ENCODE data around the gene SORBS1. TPM values are rescaled to one million over a fixed set of nuclear protein-coding genes. Genes with fewer than 3 reads are reported as not detected.

SORBS1 gene
- total RNA-seq, 2 experiments from 2014 or later, result 0.58 to 0.90 TPM

GRCh38 chr10:95339863-95340262 is 221.3 kb downstream of the SORBS1 start:
- DNase-seq, result no peak
- no peaks in the 10 kb centered on the region for H3K36me3 Mint-ChIP-seq (ENCODE audit: low read depth)
- H3K9me3 Mint-ChIP-seq, result no peaks in the 10 kb centered on the region
- H3K4me1 Mint-ChIP-seq, result no peaks in the 10 kb centered on the region
- no peak overlapping the region for H3K27ac Mint-ChIP-seq
- H3K4me3 Mint-ChIP-seq, result no peak overlapping the region
- H3K27me3 Mint-ChIP-seq, result no peaks in the 10 kb centered on the region
- ChIA-PET CTCF (interaction anchor here (0.9 to 1.0 kb wide), 2 partner anchors 24 to 34 kb away, joined by 3 read pairs; no protein-coding TSS in a partner anchor), POLR2A (no interaction called here)

- H3K9me3 Mint-ChIP-seq, result no peaks in the 10 kb centered on the region
- no peak overlapping the region for H3K27ac Mint-ChIP-seq
- H3K4me3 Mint-ChIP-seq, result no peak overlapping the region
- H3K4me1 Mint-ChIP-seq, result no peaks in the 10 kb centered on the region
- H3K27me3 Mint-ChIP-seq, result no peaks in the 10 kb centered on the region
- ChIA-PET CTCF (no interaction called here), POLR2A (no interaction called here)
- no peak for DNase-seq
- no peaks in the 10 kb centered on the region for H3K36me3 Mint-ChIP-seq (ENCODE audit: low read depth)
Observed at GRCh38 chr10:95337423-95338160, 223.6 kb downstream of the SORBS1 start.

- no peaks in the 10 kb centered on the region for H3K36me3 Mint-ChIP-seq (ENCODE audit: low read depth)
- POLR2A ChIA-PET, result no interaction called here
- H3K4me1 Mint-ChIP-seq, result no peaks in the 10 kb centered on the region
- H3K27ac Mint-ChIP-seq, result no peak overlapping the region
- no peaks in the 10 kb centered on the region for H3K27me3 Mint-ChIP-seq
- no peak overlapping the region for H3K4me3 Mint-ChIP-seq
- no peaks in the 10 kb centered on the region for H3K9me3 Mint-ChIP-seq
- CTCF ChIA-PET, result no interaction called here
- DNase-seq, result no peak
Observed at GRCh38 chr10:95336702-95337101, 224.5 kb downstream of the SORBS1 start.

- H3K4me1 Mint-ChIP-seq, result no peaks in the 10 kb centered on the region
- H3K36me3 Mint-ChIP-seq (ENCODE audit: low read depth), result no peaks in the 10 kb centered on the region
- CTCF ChIA-PET, result no interaction called here
- no peak overlapping the region for H3K4me3 Mint-ChIP-seq
- H3K27ac Mint-ChIP-seq, result no peak overlapping the region
- no peak for DNase-seq
- no peaks in the 10 kb centered on the region for H3K9me3 Mint-ChIP-seq
- POLR2A ChIA-PET, result no interaction called here
- no peaks in the 10 kb centered on the region for H3K27me3 Mint-ChIP-seq
Observed at GRCh38 chr10:95335933-95336699, 225.1 kb downstream of the SORBS1 start.

- no peaks in the 10 kb centered on the region for H3K9me3 Mint-ChIP-seq
- peaks cover under 1% of the 10 kb centered on the region for H3K4me1 Mint-ChIP-seq
- ChIA-PET POLR2A (no interaction called here), CTCF (no interaction called here)
- no peak overlapping the region for H3K4me3 Mint-ChIP-seq
- no peaks in the 10 kb centered on the region for H3K27me3 Mint-ChIP-seq
- H3K36me3 Mint-ChIP-seq (ENCODE audit: low read depth), result no peaks in the 10 kb centered on the region
- no peak for DNase-seq
- H3K27ac Mint-ChIP-seq, result no peak overlapping the region
Observed at GRCh38 chr10:95334805-95335144, 226.4 kb downstream of the SORBS1 start.

GRCh38 chr10:95333997-95334804 is 227.0 kb downstream of the SORBS1 start:
- peaks cover 3% of the 10 kb centered on the region for H3K4me1 Mint-ChIP-seq
- H3K27ac Mint-ChIP-seq, result no peak overlapping the region
- POLR2A ChIA-PET, result interaction anchor here (0.6 kb wide), 1 partner anchor 112 kb away, joined by 4 read pairs; no protein-coding TSS in a partner anchor
- H3K4me3 Mint-ChIP-seq, result no peak overlapping the region
- no peak for DNase-seq
- no peaks in the 10 kb centered on the region for H3K27me3 Mint-ChIP-seq
- H3K36me3 Mint-ChIP-seq (ENCODE audit: low read depth), result no peaks in the 10 kb centered on the region
- H3K9me3 Mint-ChIP-seq, result no peaks in the 10 kb centered on the region
- CTCF ChIA-PET, result no interaction called here

GRCh38 chr10:95332666-95333249 is 228.4 kb downstream of the SORBS1 start:
- H3K27ac Mint-ChIP-seq, result no peak overlapping the region
- ChIA-PET POLR2A (no interaction called here), CTCF (no interaction called here)
- no peaks in the 10 kb centered on the region for H3K36me3 Mint-ChIP-seq (ENCODE audit: low read depth)
- DNase-seq, result no peak
- H3K27me3 Mint-ChIP-seq, result no peaks in the 10 kb centered on the region
- H3K4me3 Mint-ChIP-seq, result no peak overlapping the region
- peaks cover 7% of the 10 kb centered on the region for H3K4me1 Mint-ChIP-seq
- no peaks in the 10 kb centered on the region for H3K9me3 Mint-ChIP-seq

GRCh38 chr10:95331596-95332130 is 229.5 kb downstream of the SORBS1 start:
- DNase-seq, result no peak
- no peaks in the 10 kb centered on the region for H3K36me3 Mint-ChIP-seq (ENCODE audit: low read depth)
- ChIA-PET CTCF (no interaction called here), POLR2A (no interaction called here)
- H3K27me3 Mint-ChIP-seq, result no peaks in the 10 kb centered on the region
- H3K4me1 Mint-ChIP-seq, result peaks cover 9% of the 10 kb centered on the region
- H3K27ac Mint-ChIP-seq, result no peak overlapping the region
- no peak overlapping the region for H3K4me3 Mint-ChIP-seq
- no peaks in the 10 kb centered on the region for H3K9me3 Mint-ChIP-seq

- CTCF ChIA-PET, result no interaction called here
- no peaks in the 10 kb centered on the region for H3K27me3 Mint-ChIP-seq
- POLR2A ChIA-PET, result no interaction called here
Observed at GRCh38 chr10:95330966-95331453, 230.2 kb downstream of the SORBS1 start.

GRCh38 chr10:95329296-95329695 is 231.9 kb downstream of the SORBS1 start:
- Mint-ChIP-seq H3K9me3 (no peaks in the 10 kb centered on the region), H3K27ac (no peak overlapping the region), H3K36me3 (ENCODE audit: low read depth) (no peaks in the 10 kb centered on the region), H3K4me3 (no peak overlapping the region), H3K4me1 (peaks cover 9% of the 10 kb centered on the region), H3K27me3 (no peaks in the 10 kb centered on the region)
- ChIA-PET POLR2A (no interaction called here), CTCF (interaction anchor here (1.4 kb wide), 1 partner anchor 86 kb away, joined by 4 read pairs; no protein-coding TSS in a partner anchor)
- DNase-seq, result no peak

More at GRCh38 chr10:95330966-95331453, 230.2 kb downstream of the SORBS1 start:
- H3K27ac Mint-ChIP-seq, result no peak overlapping the region
- H3K4me1 Mint-ChIP-seq, result peaks cover 9% of the 10 kb centered on the region
- H3K36me3 Mint-ChIP-seq (ENCODE audit: low read depth), result no peaks in the 10 kb centered on the region
- H3K4me3 Mint-ChIP-seq, result no peak overlapping the region
- DNase-seq, result no peak
- no peaks in the 10 kb centered on the region for H3K9me3 Mint-ChIP-seq

- Mint-ChIP-seq H3K36me3 (ENCODE audit: low read depth) (no peaks in the 10 kb centered on the region), H3K4me3 (no peak overlapping the region), H3K27me3 (no peaks in the 10 kb centered on the region), H3K4me1 (peaks cover 9% of the 10 kb centered on the region), H3K9me3 (no peaks in the 10 kb centered on the region), H3K27ac (no peak overlapping the region)
- CTCF ChIA-PET, result no interaction called here
- POLR2A ChIA-PET, result no interaction called here
- DNase-seq, result no peak
Observed at GRCh38 chr10:95328013-95328412, 233.2 kb downstream of the SORBS1 start.

GRCh38 chr10:95327367-95327766 is 233.8 kb downstream of the SORBS1 start:
- Mint-ChIP-seq H3K4me3 (no peak overlapping the region), H3K4me1 (peaks cover 9% of the 10 kb centered on the region), H3K27ac (no peak overlapping the region), H3K9me3 (no peaks in the 10 kb centered on the region), H3K27me3 (no peaks in the 10 kb centered on the region), H3K36me3 (ENCODE audit: low read depth) (no peaks in the 10 kb centered on the region)
- no peak for DNase-seq
- ChIA-PET CTCF (no interaction called here), POLR2A (no interaction called here)

GRCh38 chr10:95326396-95326795 is 234.8 kb downstream of the SORBS1 start:
- Mint-ChIP-seq H3K27ac (no peak overlapping the region), H3K4me1 (peaks cover 9% of the 10 kb centered on the region), H3K9me3 (no peaks in the 10 kb centered on the region), H3K36me3 (ENCODE audit: low read depth) (no peaks in the 10 kb centered on the region), H3K4me3 (no peak overlapping the region), H3K27me3 (no peaks in the 10 kb centered on the region)
- ChIA-PET POLR2A (no interaction called here), CTCF (interaction anchor here (0.9 kb wide), 1 partner anchor 81 kb away, joined by 3 read pairs; no protein-coding TSS in a partner anchor)
- DNase-seq, result no peak

Data from activated CD4-positive, alpha-beta memory T cell treated with anti-CD3 and anti-CD28 coated beads, Interleukin-2, amount 10 ng/mL, durations not matched to agents 7 days and 5 days (primary cell).